Loucy (cell line): ENCODE data around the gene RPL22.
A peak's percentile ranks its signal among the peaks of the same experiment; 100 is the strongest.

Experiments
- H2AFZ ChIP-seq: fragments of 200-600 bp; sonication (generic); 2 replicates; pipeline ENCODE4 v1.6.0; 2016; ENCODE audit warnings: antibody characterized with exemption, mild to moderate bottlenecking, low read length, moderate library complexity
- H3F3A ChIP-seq: fragments of 200-600 bp; 2 replicates; pipeline ENCODE4 v1.6.0; 2016; ENCODE audit warnings: antibody characterized with exemption, low read depth, mild to moderate bottlenecking
- H3K27me3 ChIP-seq: fragments of 200-600 bp; sonication (generic); 2 replicates; pipeline ENCODE4 v1.6.1; 2014; ENCODE audit warnings: low read length, mild to moderate bottlenecking; ENCODE audit not compliant: insufficient read depth, poor library complexity, severe bottlenecking
- H3K36me3 ChIP-seq: fragments of 200-600 bp; sonication (generic); 2 replicates; pipeline ENCODE4 v1.6.1; 2016; ENCODE audit warnings: low read length; ENCODE audit not compliant: insufficient read depth
- H3K4me1 ChIP-seq: fragments of 200-600 bp; sonication (generic); 2 replicates; pipeline ENCODE4 v1.5.1; 2014; ENCODE audit warnings: low read length, mild to moderate bottlenecking; ENCODE audit not compliant: insufficient read depth, poor library complexity, severe bottlenecking
- H3K4me2 ChIP-seq: fragments of 200-600 bp; sonication (generic); 2 replicates; pipeline ENCODE4 v1.6.0; 2014; ENCODE audit warnings: antibody characterized with exemption, low read length, low read depth, mild to moderate bottlenecking; ENCODE audit not compliant: poor library complexity, severe bottlenecking
- H3K4me3 ChIP-seq: fragments of 200-600 bp; sonication (generic); 2 replicates; pipeline ENCODE4 v1.5.1; 2014; ENCODE audit warnings: low read length, mild to moderate bottlenecking, mixed read lengths; ENCODE audit not compliant: poor library complexity, severe bottlenecking
- H3K79me2 ChIP-seq: fragments of 200-600 bp; sonication (generic); 2 replicates; pipeline ENCODE4 v1.6.1; 2014; ENCODE audit warnings: low read length; ENCODE audit not compliant: insufficient read depth
- H3K9ac ChIP-seq: fragments of 200-600 bp; sonication (generic); 2 replicates; pipeline ENCODE4 v1.6.0; 2014; ENCODE audit warnings: mild to moderate bottlenecking, low read depth, low read length, moderate library complexity; ENCODE audit not compliant: poor library complexity, severe bottlenecking
- H3K9me2 ChIP-seq: fragments of 200-600 bp; sonication (generic); replicated peaks from 2 replicates; pipeline ENCODE4 v1.6.1; 2016; ENCODE audit warnings: low read depth, low read length, mixed read lengths
- H3K9me3 ChIP-seq: fragments of 200-600 bp; sonication (generic); 2 replicates; pipeline ENCODE4 v1.6.1; 2014; ENCODE audit warnings: mild to moderate bottlenecking, antibody characterized with exemption, low read length, low read depth; ENCODE audit not compliant: insufficient read depth
- H4K20me1 ChIP-seq: fragments of 200-600 bp; sonication (generic); 2 replicates; pipeline ENCODE4 v1.6.0; 2014; ENCODE audit warnings: antibody characterized with exemption, low read length, mild to moderate bottlenecking; ENCODE audit not compliant: insufficient read depth, poor library complexity, severe bottlenecking
- CTCF ChIP-seq: fragments of 200-600 bp; sonication (generic); conservative IDR thresholded peaks from 2 replicates; pipeline ENCODE4 v1.5.1; 2014; ENCODE audit warnings: mild to moderate bottlenecking, antibody characterized with exemption, low read length
- EZH2phosphoT487 ChIP-seq: fragments of 200-600 bp; IDR thresholded peaks from 2 replicates; pipeline ENCODE4 v1.6.1; 2018; ENCODE audit warnings: antibody characterized with exemption, mild to moderate bottlenecking, moderate library complexity, borderline replicate concordance

RPL22 gene

GRCh38 chr1:6246497-6247467 lies 47.4 kb upstream of the RPL22 start:
- H3K36me3 ChIP-seq: no peaks in the 10 kb centered on the region
- no peaks in the 10 kb centered on the region for H3K9me2 ChIP-seq
- no peaks in the 10 kb centered on the region for H3K4me1 ChIP-seq
- TF ChIP-seq EZH2phosphoT487 (no peak), CTCF (peak; percentile 87)
- no peaks in the 10 kb centered on the region for H3F3A ChIP-seq
- H2AFZ ChIP-seq: no peak overlapping the region
- H3K27me3 ChIP-seq: no peaks in the 10 kb centered on the region
- no peaks in the 10 kb centered on the region for H4K20me1 ChIP-seq
- H3K9ac ChIP-seq: no peak overlapping the region
- no peak overlapping the region for H3K4me2 ChIP-seq
- H3K79me2 ChIP-seq: no peaks in the 10 kb centered on the region
- H3K4me3 ChIP-seq: no peak overlapping the region
- H3K9me3 ChIP-seq: no peaks in the 10 kb centered on the region

- Histone ChIP-seq H3K4me3 (no peak overlapping the region), H3K36me3 (no peaks in the 10 kb centered on the region), H3K9ac (no peak overlapping the region), H3K9me2 (no peaks in the 10 kb centered on the region), H4K20me1 (no peaks in the 10 kb centered on the region), H3F3A (no peaks in the 10 kb centered on the region), H3K9me3 (no peaks in the 10 kb centered on the region), H3K4me2 (no peak overlapping the region), H3K79me2 (no peaks in the 10 kb centered on the region), H3K27me3 (no peaks in the 10 kb centered on the region), H2AFZ (no peak overlapping the region), H3K4me1 (no peaks in the 10 kb centered on the region)
- no peak for TF ChIP-seq CTCF
- TF ChIP-seq EZH2phosphoT487: no peak
These were observed 46.6 kb upstream of the RPL22 start for GRCh38 chr1:6245869-6246496.

- Histone ChIP-seq H2AFZ (no peak overlapping the region), H3K4me2 (no peak overlapping the region), H3K9ac (no peak overlapping the region), H3K36me3 (no peaks in the 10 kb centered on the region), H3K4me3 (no peak overlapping the region), H3K9me2 (no peaks in the 10 kb centered on the region), H3K4me1 (no peaks in the 10 kb centered on the region), H3F3A (no peaks in the 10 kb centered on the region), H4K20me1 (no peaks in the 10 kb centered on the region), H3K79me2 (no peaks in the 10 kb centered on the region), H3K27me3 (no peaks in the 10 kb centered on the region), H3K9me3 (no peaks in the 10 kb centered on the region)
- no peak for TF ChIP-seq EZH2phosphoT487
- peak; percentile 71 for TF ChIP-seq CTCF
These were observed 45.9 kb upstream of the RPL22 start for GRCh38 chr1:6245086-6245868.
